PC-3 (cell line): ENCODE measurements around the gene CARD11.

ENCODE experiments used
- CTCF ChIP-seq: fragments of 300-600 bp; sonication (generic); conservative IDR thresholded peaks from 2 replicates; pipeline ENCODE4 v1.5.1; 2017; ENCODE audit warnings: antibody characterized with exemption, low read depth, mild to moderate bottlenecking, low read length
- EZH2 ChIP-seq: fragments of 300-600 bp; sonication (generic); IDR thresholded peaks from one replicate; pipeline ENCODE4 v1.6.1; 2017; ENCODE audit warnings: antibody characterized with exemption, mild to moderate bottlenecking, low read length; ENCODE audit not compliant: unreplicated experiment
- EZH2phosphoT487 ChIP-seq: fragments of 300-600 bp; sonication (generic); IDR thresholded peaks from 2 replicates; pipeline ENCODE4 v1.6.1; 2018; ENCODE audit warnings: mild to moderate bottlenecking, antibody characterized with exemption, low read length, borderline replicate concordance

- TF ChIP-seq CTCF (no peak), EZH2 (no peak), EZH2phosphoT487 (no peak)
Observed at GRCh38 chr7:2967705-2968104, 76.0 kb downstream of the CARD11 start.
